ENCODE measurements around the gene ANAPC15. TPM values are rescaled to one million over a fixed set of nuclear protein-coding genes. Genes with fewer than 3 reads are reported as not detected.
"Not testable (repeated sequence)": the region's sequence is repeated elsewhere in the genome, so short reads cannot be mapped to it uniquely, and the experiment has no call there.

Gene ANAPC15
- total RNA-seq, 1 donor from 2014 or later = 36.5 TPM

DNA sequence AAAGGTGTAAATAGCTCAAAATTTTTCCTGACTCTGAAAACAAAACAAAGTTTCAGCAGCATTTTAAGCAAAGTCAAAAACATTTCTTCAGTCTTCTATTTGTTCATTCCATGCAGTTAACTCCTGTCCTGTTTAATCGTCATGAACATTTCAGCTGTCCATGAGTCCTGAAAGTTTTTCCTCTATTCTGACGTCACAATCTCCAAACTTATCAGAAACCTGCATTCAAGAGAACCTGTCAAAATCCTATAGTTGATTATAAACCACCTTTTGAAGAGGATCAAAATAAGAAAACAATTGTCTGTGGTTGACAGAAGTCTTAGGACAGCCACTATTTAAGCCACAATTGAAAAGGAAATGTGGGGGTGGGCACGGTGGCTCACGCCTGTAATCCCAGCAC is 38.4 kb upstream of the ANAPC15 start:
- Mint-ChIP-seq H3K27ac (ENCODE audit: unreplicated experiment) (no peak overlapping the region), H3K4me3 (ENCODE audit: unreplicated experiment) (no peak overlapping the region), H3K4me1 (ENCODE audit: unreplicated experiment) (no peaks in the 10 kb centered on the region), H3K36me3 (ENCODE audit: low read depth, unreplicated experiment) (no peaks in the 10 kb centered on the region), H3K27me3 (ENCODE audit: unreplicated experiment) (no peaks in the 10 kb centered on the region), H3K9me3 (ENCODE audit: unreplicated experiment) (no peaks in the 10 kb centered on the region)
- TF ChIP-seq, protein P1, sequence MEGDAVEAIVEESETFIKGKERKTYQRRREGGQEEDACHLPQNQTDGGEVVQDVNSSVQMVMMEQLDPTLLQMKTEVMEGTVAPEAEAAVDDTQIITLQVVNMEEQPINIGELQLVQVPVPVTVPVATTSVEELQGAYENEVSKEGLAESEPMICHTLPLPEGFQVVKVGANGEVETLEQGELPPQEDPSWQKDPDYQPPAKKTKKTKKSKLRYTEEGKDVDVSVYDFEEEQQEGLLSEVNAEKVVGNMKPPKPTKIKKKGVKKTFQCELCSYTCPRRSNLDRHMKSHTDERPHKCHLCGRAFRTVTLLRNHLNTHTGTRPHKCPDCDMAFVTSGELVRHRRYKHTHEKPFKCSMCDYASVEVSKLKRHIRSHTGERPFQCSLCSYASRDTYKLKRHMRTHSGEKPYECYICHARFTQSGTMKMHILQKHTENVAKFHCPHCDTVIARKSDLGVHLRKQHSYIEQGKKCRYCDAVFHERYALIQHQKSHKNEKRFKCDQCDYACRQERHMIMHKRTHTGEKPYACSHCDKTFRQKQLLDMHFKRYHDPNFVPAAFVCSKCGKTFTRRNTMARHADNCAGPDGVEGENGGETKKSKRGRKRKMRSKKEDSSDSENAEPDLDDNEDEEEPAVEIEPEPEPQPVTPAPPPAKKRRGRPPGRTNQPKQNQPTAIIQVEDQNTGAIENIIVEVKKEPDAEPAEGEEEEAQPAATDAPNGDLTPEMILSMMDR (IDR thresholded peaks at IDR 0.05; ENCODE audit: unreplicated experiment) = no peak
- no peak for DNase-seq (ENCODE audit: low spot score)

DNA sequence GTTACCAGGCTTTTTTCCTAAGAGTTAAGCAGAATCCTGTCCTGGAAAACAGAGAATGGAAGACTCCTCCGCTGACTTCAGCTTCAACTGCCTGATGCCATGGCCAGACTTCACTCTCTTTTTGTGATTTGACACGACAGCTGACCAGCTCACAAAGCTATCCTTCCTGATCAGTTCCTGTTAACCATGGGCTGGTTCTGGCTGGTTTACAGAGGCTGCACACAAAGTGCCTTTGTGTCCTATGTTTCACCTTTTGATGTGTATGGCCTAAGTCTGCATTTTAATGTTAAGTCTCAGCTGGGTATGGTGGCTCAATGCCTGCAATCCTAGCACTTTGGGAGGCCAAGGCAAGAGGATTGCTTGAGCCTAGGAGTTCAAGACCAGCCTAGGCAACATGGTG is 34.1 kb upstream of the ANAPC15 start:
- no peak for DNase-seq (ENCODE audit: low spot score)
- Mint-ChIP-seq H3K27ac (ENCODE audit: unreplicated experiment) (no peak overlapping the region), H3K27me3 (ENCODE audit: unreplicated experiment) (no peaks in the 10 kb centered on the region), H3K36me3 (ENCODE audit: low read depth, unreplicated experiment) (no peaks in the 10 kb centered on the region), H3K4me1 (ENCODE audit: unreplicated experiment) (no peaks in the 10 kb centered on the region), H3K9me3 (ENCODE audit: unreplicated experiment) (no peaks in the 10 kb centered on the region), H3K4me3 (ENCODE audit: unreplicated experiment) (no peak overlapping the region)
- TF ChIP-seq, protein P1 (IDR thresholded peaks at IDR 0.05; ENCODE audit: unreplicated experiment) = no peak

DNA sequence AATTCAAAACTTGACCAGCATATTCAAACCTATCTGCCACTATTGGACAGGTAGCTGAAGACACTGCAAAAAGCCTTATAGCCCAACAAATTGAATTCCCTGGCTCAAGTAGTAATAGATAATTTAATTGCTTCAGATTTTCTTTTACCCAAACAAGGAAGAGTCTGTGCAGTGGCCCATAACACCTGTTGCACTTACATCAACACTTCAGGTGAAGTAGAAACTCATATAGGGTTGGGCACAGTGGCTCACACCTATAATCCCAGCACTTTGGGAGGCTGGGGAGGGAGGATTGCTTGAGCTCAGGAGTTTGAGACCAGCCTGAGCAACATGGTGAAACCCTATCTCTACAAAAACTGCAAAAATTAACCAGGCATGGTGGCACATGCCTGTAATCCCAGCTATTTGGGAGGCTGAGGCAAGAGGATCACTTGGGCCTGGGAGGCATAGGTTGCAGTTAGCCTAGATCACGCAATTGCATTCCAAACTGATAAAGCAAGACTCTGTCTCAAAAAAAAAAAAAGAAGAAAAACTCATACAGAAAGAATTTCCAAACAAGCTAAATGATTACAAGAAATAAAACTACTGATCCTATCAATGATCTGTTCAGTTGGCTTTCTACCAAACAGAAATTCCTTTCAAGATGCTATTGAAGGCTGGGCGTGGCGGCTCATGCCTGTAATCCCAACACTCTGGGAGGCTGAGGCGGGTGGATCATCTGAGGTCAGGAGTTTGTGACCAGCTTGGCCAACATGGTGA is 32.5 kb upstream of the ANAPC15 start:
- TF ChIP-seq, protein P1 (IDR thresholded peaks at IDR 0.05; ENCODE audit: unreplicated experiment) = no peak
- Mint-ChIP-seq H3K36me3 (ENCODE audit: low read depth, unreplicated experiment) (no peaks in the 10 kb centered on the region), H3K4me1 (ENCODE audit: unreplicated experiment) (no peaks in the 10 kb centered on the region), H3K27me3 (ENCODE audit: unreplicated experiment) (no peaks in the 10 kb centered on the region), H3K27ac (ENCODE audit: unreplicated experiment) (no peak overlapping the region), H3K4me3 (ENCODE audit: unreplicated experiment) (no peak overlapping the region), H3K9me3 (ENCODE audit: unreplicated experiment) (no peaks in the 10 kb centered on the region)
- no peak for DNase-seq (ENCODE audit: low spot score)

DNA sequence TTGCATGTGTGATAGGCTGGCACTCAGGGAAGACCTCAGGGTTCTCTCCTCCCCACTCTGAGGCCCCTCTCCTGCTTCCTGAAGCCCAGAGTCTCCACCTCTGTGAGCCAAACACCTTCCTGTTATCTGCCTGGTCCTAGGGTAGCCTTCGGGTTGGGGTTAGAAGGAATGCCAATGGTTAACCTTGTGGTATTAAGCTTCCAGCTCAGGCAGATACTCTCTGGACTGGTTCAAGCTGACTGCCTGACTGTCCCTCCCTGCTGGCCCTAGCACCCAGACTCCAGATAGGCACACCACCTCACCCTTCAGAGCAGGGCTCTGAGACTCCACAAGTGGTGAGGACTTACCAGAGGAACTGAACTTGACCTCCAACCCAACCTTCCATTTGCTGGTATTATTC is 30.0 kb upstream of the ANAPC15 start:
- not testable (repeated sequence) for H3K4me1 Mint-ChIP-seq (ENCODE audit: unreplicated experiment); H3K4me3 Mint-ChIP-seq (ENCODE audit: unreplicated experiment); H3K27ac Mint-ChIP-seq (ENCODE audit: unreplicated experiment); H3K36me3 Mint-ChIP-seq (ENCODE audit: low read depth, unreplicated experiment); H3K27me3 Mint-ChIP-seq (ENCODE audit: unreplicated experiment); DNase-seq (ENCODE audit: low spot score); H3K9me3 Mint-ChIP-seq (ENCODE audit: unreplicated experiment)

DNA sequence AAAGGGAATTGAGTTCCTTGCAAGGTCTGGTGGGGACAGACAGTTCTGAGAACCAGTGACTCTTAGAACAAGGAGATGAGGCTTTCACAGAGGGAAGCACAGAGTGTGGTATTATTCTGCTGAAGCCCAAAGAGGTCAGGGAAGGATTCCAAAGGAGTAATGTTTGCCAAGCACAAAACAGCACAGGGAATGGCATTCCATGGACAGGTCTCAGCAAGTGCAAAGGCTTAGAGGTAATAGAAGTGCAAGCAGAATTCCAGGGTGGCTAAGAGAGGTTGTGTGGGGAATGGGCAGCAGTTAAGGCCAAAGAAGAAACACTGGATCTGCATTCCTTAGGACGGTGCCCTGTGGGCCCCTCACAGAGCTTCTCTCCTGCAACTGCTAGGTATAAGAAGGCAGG is 29.6 kb upstream of the ANAPC15 start:
- H3K36me3 Mint-ChIP-seq (ENCODE audit: low read depth, unreplicated experiment); H3K27me3 Mint-ChIP-seq (ENCODE audit: unreplicated experiment); H3K4me1 Mint-ChIP-seq (ENCODE audit: unreplicated experiment); H3K9me3 Mint-ChIP-seq (ENCODE audit: unreplicated experiment); H3K4me3 Mint-ChIP-seq (ENCODE audit: unreplicated experiment); H3K27ac Mint-ChIP-seq (ENCODE audit: unreplicated experiment); DNase-seq (ENCODE audit: low spot score): not testable (repeated sequence)

DNA sequence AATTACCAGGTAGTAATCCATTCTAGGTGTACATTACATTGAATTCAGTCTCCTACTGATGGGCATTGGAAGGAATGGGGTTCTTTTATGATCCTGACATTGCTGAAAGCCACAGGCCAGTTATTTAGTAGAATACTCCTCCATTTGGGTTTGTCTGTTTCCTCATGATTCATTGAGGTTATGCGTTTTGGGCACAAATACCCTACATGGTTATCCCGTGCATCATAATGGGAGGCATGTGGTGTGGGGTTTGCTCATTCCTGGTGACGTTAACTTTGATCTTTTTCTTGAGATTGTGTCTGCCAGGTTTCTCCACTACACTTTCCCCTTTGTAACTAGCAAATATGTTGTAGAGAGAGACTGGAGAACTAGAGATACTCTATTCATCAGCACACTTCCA is 28.6 kb upstream of the ANAPC15 start:
- no peaks in the 10 kb centered on the region for H3K4me1 Mint-ChIP-seq (ENCODE audit: unreplicated experiment)
- TF ChIP-seq, protein P1 (IDR thresholded peaks at IDR 0.05; ENCODE audit: unreplicated experiment) = no peak
- no peaks in the 10 kb centered on the region for H3K36me3 Mint-ChIP-seq (ENCODE audit: low read depth, unreplicated experiment)
- H3K27ac Mint-ChIP-seq (ENCODE audit: unreplicated experiment) = no peak overlapping the region
- no peaks in the 10 kb centered on the region for H3K27me3 Mint-ChIP-seq (ENCODE audit: unreplicated experiment)
- H3K4me3 Mint-ChIP-seq (ENCODE audit: unreplicated experiment) = no peak overlapping the region
- H3K9me3 Mint-ChIP-seq (ENCODE audit: unreplicated experiment) = no peaks in the 10 kb centered on the region
- no peak for DNase-seq (ENCODE audit: low spot score)
